Measurements from ENCODE around the gene PDE1C.

DNA sequence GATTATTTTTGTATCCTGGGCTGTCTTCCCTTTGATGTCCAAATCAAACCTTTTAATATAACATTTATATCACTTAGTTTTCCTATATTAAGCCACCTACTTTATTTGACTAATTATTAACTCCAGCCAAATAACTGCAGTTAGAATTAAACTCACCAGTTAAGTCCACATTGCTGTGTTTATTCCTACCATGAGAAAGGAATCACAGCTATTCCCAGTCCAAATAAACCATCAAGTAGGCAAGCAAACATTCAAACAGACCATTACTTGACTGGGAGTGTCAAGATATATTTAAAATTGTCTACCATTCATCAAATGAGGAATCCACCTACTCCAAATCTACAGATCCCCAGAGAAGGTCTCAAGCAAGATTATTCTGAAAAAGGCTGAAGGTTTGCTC is 22.4 kb downstream of the PDE1C start:
- TF ChIP-seq, protein P1, sequence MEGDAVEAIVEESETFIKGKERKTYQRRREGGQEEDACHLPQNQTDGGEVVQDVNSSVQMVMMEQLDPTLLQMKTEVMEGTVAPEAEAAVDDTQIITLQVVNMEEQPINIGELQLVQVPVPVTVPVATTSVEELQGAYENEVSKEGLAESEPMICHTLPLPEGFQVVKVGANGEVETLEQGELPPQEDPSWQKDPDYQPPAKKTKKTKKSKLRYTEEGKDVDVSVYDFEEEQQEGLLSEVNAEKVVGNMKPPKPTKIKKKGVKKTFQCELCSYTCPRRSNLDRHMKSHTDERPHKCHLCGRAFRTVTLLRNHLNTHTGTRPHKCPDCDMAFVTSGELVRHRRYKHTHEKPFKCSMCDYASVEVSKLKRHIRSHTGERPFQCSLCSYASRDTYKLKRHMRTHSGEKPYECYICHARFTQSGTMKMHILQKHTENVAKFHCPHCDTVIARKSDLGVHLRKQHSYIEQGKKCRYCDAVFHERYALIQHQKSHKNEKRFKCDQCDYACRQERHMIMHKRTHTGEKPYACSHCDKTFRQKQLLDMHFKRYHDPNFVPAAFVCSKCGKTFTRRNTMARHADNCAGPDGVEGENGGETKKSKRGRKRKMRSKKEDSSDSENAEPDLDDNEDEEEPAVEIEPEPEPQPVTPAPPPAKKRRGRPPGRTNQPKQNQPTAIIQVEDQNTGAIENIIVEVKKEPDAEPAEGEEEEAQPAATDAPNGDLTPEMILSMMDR (conservative IDR thresholded peaks at IDR 0.05; ENCODE audit: low read depth, low read length): no peak
- no peak for TF ChIP-seq EZH2 (IDR thresholded peaks at IDR 0.05; ENCODE audit: borderline replicate concordance, low read depth, low read length, poor library complexity, severe bottlenecking)

Data from A673 (cell line).